SJCRH30 (cell line): ENCODE results near the gene ITGB3BP. TPM values are rescaled to one million over a fixed set of nuclear protein-coding genes. Genes with fewer than 3 reads are reported as not detected.
"Not testable (repeated sequence)": the region's sequence is repeated elsewhere in the genome, so short reads cannot be mapped to it uniquely, and the experiment has no call there.

ENCODE experiments used
- DNase-seq, 2 experiments: peaks; one replicate each; pipeline ENCODE4 v3.0.0-alpha.2; 2015 to 2020
- H3K27ac ChIP-seq: fragments of 250-450 bp; sonication (Bioruptor Pico); 2 replicates; pipeline ENCODE4 v1.5.1; 2020; ENCODE audit warnings: mild to moderate bottlenecking, moderate library complexity
- H3K27me3 ChIP-seq: fragments of 250-450 bp; sonication (Bioruptor Pico); 2 replicates; pipeline ENCODE4 v1.5.1; 2020; ENCODE audit warnings: mild to moderate bottlenecking, moderate library complexity
- H3K36me3 ChIP-seq: fragments of 250-450 bp; sonication (Bioruptor Pico); 2 replicates; pipeline ENCODE4 v1.5.1; 2020; ENCODE audit warnings: mild to moderate bottlenecking, moderate library complexity
- H3K4me1 ChIP-seq: fragments of 250-450 bp; sonication (Bioruptor Pico); 2 replicates; pipeline ENCODE4 v1.5.1; 2020; ENCODE audit warnings: mild to moderate bottlenecking, moderate library complexity
- H3K4me3 ChIP-seq: fragments of 250-450 bp; sonication (Bioruptor Pico); 2 replicates; pipeline ENCODE4 v1.5.1; 2020; ENCODE audit warnings: mild to moderate bottlenecking, moderate library complexity
- H3K9me3 ChIP-seq: fragments of 250-450 bp; sonication (Bioruptor Pico); replicated peaks from 2 replicates; pipeline ENCODE4 v1.5.1; 2020; ENCODE audit warnings: mild to moderate bottlenecking, moderate library complexity
- total RNA-seq: library from RNA; depleted of rRNA; stranded (reverse); fragments of >200 nt; shearing (Covaris generic); gene quantifications from 2 replicates; pipeline ENCODE4 v1.2.3, GENCODE V29; 2014

Gene ITGB3BP
- total RNA-seq, 1 experiment from 2014 or later: 149 TPM

DNA sequence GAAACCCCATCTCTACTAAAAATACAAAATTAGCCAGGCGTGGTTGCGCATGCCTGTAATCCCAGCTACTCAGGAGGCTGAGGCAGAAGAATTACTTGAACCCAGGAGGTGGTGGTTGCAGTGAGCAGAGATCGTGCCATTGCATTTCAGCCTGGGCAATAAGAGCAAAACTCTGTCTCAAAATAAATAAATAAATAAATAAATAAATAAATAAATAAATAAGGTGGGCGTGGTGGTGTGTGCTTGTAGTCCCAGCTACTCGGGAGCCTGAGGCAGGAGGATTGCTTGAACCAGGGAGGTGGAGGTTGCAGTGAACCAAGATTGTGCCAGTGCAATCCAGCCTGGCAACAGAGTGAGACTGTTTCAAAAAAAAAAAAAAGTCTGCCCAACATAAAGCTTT is 54.3 kb downstream of the ITGB3BP start:
- DNase-seq, H3K9me3 ChIP-seq, H3K27me3 ChIP-seq, H3K4me3 ChIP-seq, H3K4me1 ChIP-seq, H3K27ac ChIP-seq: not testable (repeated sequence)
- H3K36me3 ChIP-seq: peaks cover 13% of the 10 kb centered on the region

DNA sequence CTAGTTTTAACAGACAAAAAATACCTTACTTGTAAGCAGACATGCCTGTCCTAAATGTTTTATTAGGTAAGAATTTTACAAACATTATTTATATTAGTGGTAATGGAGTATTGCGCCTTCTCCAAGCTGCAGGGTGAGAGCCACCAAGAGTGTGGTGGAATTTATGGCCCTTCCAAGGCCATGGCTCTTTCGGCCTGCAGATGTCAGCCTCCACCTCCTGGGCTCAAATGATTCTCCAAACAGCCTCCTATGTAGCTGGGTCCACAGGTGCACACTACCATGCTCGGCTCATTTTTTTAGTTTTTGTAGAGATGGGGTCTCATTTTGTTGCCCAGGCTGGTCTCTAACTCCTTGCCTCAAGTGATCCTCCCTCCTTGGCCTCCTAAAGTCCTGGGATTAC is 56.3 kb downstream of the ITGB3BP start:
- Histone ChIP-seq H3K27me3 (no peaks in the 10 kb centered on the region), H3K4me3 (no peak overlapping the region), H3K4me1 (no peaks in the 10 kb centered on the region), H3K9me3 (peaks cover 6% of the 10 kb centered on the region; the same call in 1 of the 2 replicates), H3K36me3 (peaks cover 23% of the 10 kb centered on the region), H3K27ac (no peak overlapping the region)
- no peak for DNase-seq

- no peak for DNase-seq
- no peaks in the 10 kb centered on the region for H3K27me3 ChIP-seq
- no peak overlapping the region for H3K27ac ChIP-seq
- H3K4me1 ChIP-seq: no peaks in the 10 kb centered on the region
- H3K36me3 ChIP-seq: peaks cover 29% of the 10 kb centered on the region
- no peak overlapping the region for H3K4me3 ChIP-seq
- H3K9me3 ChIP-seq: peaks cover 12% of the 10 kb centered on the region; the same call in 1 of the 2 replicates
These were observed 56.8 kb downstream of the ITGB3BP start for GRCh38 chr1:63466181-63466580.

DNA sequence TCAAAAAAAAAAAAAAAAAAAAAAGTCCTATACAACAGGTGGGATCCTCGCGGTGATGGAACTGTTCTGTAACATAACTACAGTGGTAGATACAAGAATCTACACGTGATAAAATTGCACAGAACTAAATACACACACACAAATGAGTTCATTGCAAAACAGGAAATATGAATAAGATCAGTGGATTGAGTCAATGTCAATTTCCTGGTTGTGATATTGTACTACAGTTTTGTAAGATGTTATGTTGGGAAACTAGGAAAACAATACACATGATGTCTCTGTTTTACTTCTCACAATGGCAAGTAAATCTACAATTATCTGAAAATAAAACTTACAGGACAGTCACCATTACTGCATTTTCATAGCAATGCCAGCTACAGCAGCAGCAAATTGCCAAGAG is 59.8 kb downstream of the ITGB3BP start:
- Histone ChIP-seq H3K36me3 (peaks cover 30% of the 10 kb centered on the region), H3K4me1 (no peaks in the 10 kb centered on the region), H3K9me3 (peaks cover 12% of the 10 kb centered on the region; the same call in 1 of the 2 replicates), H3K4me3 (no peak overlapping the region), H3K27ac (no peak overlapping the region), H3K27me3 (no peaks in the 10 kb centered on the region)
- DNase-seq: no peak

- no peak overlapping the region for H3K4me3 ChIP-seq
- no peak overlapping the region for H3K27ac ChIP-seq
- H3K27me3 ChIP-seq: no peaks in the 10 kb centered on the region
- H3K4me1 ChIP-seq: no peaks in the 10 kb centered on the region
- peaks cover 12% of the 10 kb centered on the region; the same call in 1 of the 2 replicates for H3K9me3 ChIP-seq
- H3K36me3 ChIP-seq: peaks cover 31% of the 10 kb centered on the region
- DNase-seq: no peak
These were observed 61.3 kb downstream of the ITGB3BP start for GRCh38 chr1:63461661-63462230.

DNA sequence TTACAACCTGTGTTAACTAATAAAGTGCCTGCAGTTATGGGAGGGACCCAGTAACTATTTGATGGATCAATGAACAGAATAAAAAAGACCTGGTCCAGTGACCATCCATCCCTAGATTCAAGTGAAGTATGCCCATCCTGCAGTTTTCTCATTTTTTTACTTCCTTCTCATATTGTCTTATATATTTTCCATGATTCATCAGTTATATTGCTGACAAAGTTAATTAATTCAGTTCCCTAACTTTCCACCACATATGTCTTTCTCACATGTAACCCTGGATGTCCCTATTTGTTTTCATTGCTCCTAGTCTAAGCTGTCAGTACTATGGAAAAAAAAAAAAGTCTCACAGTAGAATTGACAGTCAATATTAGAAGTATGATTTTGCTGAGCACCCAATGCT is 64.3 kb downstream of the ITGB3BP start:
- H3K4me3 ChIP-seq: no peak overlapping the region
- no peaks in the 10 kb centered on the region for H3K27me3 ChIP-seq
- H3K4me1 ChIP-seq: no peaks in the 10 kb centered on the region
- peaks cover 12% of the 10 kb centered on the region; the same call in 1 of the 2 replicates for H3K9me3 ChIP-seq
- no peak for DNase-seq
- peaks cover 31% of the 10 kb centered on the region for H3K36me3 ChIP-seq
- no peak overlapping the region for H3K27ac ChIP-seq

DNA sequence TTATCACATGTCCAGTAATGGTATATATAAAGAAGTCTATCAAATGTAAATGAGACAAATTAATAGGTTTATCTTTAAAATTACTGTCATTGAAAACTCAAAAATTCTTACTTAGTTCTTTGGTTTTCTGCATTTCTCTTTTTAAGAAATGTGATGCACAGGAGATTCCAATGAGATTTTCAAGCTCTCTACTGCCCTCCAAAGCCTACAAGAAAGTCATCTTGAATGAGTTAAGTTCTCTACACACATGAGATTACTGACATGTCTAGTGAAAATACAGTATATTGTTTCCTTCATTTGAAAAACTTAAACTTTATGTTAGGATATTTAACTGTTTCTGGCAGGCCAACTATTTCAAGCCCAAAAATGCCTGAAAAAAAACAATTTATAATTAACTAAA is 68.8 kb downstream of the ITGB3BP start:
- Histone ChIP-seq H3K27ac (no peak overlapping the region), H3K27me3 (no peaks in the 10 kb centered on the region), H3K4me3 (no peak overlapping the region), H3K4me1 (no peaks in the 10 kb centered on the region), H3K36me3 (peaks cover 27% of the 10 kb centered on the region), H3K9me3 (no peaks in the 10 kb centered on the region)
- no peak for DNase-seq

DNA sequence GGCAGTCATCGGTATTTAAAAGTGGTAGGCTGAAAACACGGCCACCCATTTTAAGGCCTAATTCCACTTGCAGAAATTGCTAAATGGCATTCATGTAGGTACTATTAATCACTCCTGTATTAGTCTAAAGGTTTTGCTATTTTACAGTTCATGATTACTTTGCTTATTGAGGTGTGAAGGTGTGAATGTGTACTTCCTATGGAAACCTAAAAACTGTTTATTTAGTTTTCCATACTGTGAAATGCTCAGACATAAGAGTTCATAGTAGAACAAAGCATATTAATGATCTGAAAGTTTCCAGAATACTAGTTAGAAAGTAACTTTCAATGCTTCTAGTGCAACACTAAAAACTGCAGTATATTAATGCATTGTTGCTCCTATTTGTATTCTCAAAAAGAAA is 69.8 kb downstream of the ITGB3BP start:
- no peak overlapping the region for H3K4me3 ChIP-seq
- H3K9me3 ChIP-seq: no peaks in the 10 kb centered on the region
- H3K27me3 ChIP-seq: no peaks in the 10 kb centered on the region
- peaks cover 32% of the 10 kb centered on the region for H3K36me3 ChIP-seq
- no peak for DNase-seq
- no peaks in the 10 kb centered on the region for H3K4me1 ChIP-seq
- no peak overlapping the region for H3K27ac ChIP-seq

DNA sequence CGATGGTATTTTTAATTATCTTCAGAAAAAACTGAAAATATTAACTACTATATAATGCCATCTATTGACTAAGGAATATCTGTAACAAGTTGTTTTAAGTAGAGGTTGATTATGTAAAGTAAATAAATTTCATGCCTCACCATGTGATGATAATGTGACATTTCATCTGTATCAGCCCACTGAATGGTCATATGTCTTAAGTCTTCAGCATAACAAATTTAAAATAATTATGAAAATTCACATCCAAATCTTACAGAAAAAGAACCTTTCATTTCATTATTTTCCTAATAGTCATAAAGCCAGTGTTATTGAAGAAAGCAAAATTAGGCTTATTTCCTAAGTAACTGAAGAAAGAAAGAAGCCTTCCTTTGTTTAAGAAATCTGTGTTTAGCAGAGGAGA is 72.6 kb downstream of the ITGB3BP start:
- no peaks in the 10 kb centered on the region for H3K27me3 ChIP-seq

DNA sequence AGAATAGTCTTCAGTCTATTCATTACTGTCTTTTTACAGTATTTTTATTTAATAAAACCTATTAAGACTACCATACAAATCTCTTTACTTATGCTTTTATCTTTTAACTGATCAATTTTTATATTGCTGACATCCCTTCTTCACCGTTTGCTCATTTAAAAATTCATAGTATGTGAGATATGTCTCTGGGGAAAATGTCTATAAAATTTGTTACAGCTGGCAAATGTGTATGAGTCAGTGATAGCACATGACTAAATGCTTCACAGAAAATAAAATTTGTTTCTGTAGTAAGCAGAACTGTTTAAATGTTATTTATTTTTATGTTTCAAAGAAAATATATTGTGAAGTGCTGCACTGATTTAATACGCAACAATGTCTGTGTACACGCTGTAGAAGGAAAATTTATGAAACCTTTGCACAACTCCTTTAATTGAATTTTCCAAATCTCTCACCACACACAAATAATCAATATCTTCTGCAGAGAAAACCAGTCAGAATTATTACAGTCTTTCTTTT is 74.2 kb downstream of the ITGB3BP start:
- Histone ChIP-seq H3K27ac (no peak overlapping the region), H3K9me3 (no peaks in the 10 kb centered on the region), H3K4me3 (no peak overlapping the region), H3K27me3 (no peaks in the 10 kb centered on the region), H3K4me1 (no peaks in the 10 kb centered on the region), H3K36me3 (peaks cover 39% of the 10 kb centered on the region)
- no peak for DNase-seq

More for the DNA sequence above, 72.6 kb downstream of the ITGB3BP start:
- H3K36me3 ChIP-seq: peaks cover 36% of the 10 kb centered on the region
- H3K4me1 ChIP-seq: no peaks in the 10 kb centered on the region
- no peak overlapping the region for H3K27ac ChIP-seq
- H3K9me3 ChIP-seq: no peaks in the 10 kb centered on the region
- no peak overlapping the region for H3K4me3 ChIP-seq
- DNase-seq: no peak

DNA sequence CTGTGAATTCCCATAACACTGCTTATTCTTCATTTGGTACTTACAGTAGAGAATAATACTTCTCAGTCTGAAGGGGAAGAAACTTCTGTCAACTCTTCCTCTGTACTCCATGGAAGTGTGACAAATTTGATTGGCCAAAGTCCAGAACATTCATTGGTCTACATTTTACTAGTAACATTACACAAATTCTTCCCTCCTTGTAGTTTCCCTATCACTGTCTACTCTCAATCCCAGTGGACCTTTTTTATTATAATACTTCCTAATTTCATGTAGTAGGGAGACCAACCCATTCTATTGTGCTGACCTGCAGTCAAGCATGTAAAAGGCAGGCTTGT is 80.9 kb downstream of the ITGB3BP start:
- Histone ChIP-seq H3K36me3 (peaks cover 13% of the 10 kb centered on the region), H3K27ac (peak overlapping the region; percentile 26; the same call in 1 of the 2 replicates), H3K4me3 (no peak overlapping the region), H3K4me1 (peaks cover 6% of the 10 kb centered on the region), H3K27me3 (no peaks in the 10 kb centered on the region), H3K9me3 (no peaks in the 10 kb centered on the region)
- DNase-seq: peak in 1 of 2 experiments; percentile 46

GRCh38 chr1:63435161-63435560 is 87.9 kb downstream of the ITGB3BP start:
- peaks cover 2% of the 10 kb centered on the region; the same call in 1 of the 2 replicates for H3K9me3 ChIP-seq
- H3K27me3 ChIP-seq: no peaks in the 10 kb centered on the region
- H3K27ac ChIP-seq: no peak overlapping the region
- H3K4me1 ChIP-seq: no peaks in the 10 kb centered on the region
- H3K36me3 ChIP-seq: peaks cover 10% of the 10 kb centered on the region; the same call in 1 of the 2 replicates
- DNase-seq: no peak
- H3K4me3 ChIP-seq: no peak overlapping the region

- Histone ChIP-seq H3K4me1 (no peaks in the 10 kb centered on the region), H3K9me3 (peaks cover 2% of the 10 kb centered on the region; the same call in 1 of the 2 replicates), H3K36me3 (peaks cover 12% of the 10 kb centered on the region; the same call in 1 of the 2 replicates), H3K4me3 (no peak overlapping the region), H3K27me3 (no peaks in the 10 kb centered on the region), H3K27ac (no peak overlapping the region)
- no peak for DNase-seq
These were observed 93.7 kb downstream of the ITGB3BP start for GRCh38 chr1:63429281-63429680.

GRCh38 chr1:63428815-63429214 is 94.2 kb downstream of the ITGB3BP start:
- Histone ChIP-seq H3K27ac (no peak overlapping the region), H3K36me3 (peaks cover 12% of the 10 kb centered on the region; the same call in 1 of the 2 replicates), H3K4me3 (no peak overlapping the region), H3K9me3 (peaks cover 2% of the 10 kb centered on the region; the same call in 1 of the 2 replicates), H3K27me3 (no peaks in the 10 kb centered on the region), H3K4me1 (no peaks in the 10 kb centered on the region)
- DNase-seq: no peak

DNA sequence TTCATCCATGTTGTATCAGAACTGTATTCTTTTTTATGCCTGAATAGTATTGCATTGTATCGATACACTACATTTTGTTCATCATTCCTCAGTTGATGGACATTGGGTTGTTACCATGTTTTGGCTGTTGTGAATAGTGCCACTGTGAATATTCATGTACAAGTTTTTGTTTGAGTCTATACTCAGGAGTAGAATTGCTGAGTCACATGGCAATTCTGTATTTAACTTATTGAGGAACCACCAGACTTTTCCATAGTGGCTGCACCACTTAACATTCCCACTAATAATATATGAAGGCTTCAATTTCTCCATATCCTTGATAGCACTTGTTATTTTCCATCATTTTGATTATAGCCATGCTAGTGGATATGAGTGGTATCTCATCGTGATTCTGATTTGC is 99.4 kb downstream of the ITGB3BP start:
- Histone ChIP-seq H3K4me1 (no peaks in the 10 kb centered on the region), H3K9me3 (no peaks in the 10 kb centered on the region), H3K4me3 (no peak overlapping the region), H3K27ac (no peak overlapping the region), H3K27me3 (no peaks in the 10 kb centered on the region), H3K36me3 (no peaks in the 10 kb centered on the region)
- DNase-seq: no peak

DNA sequence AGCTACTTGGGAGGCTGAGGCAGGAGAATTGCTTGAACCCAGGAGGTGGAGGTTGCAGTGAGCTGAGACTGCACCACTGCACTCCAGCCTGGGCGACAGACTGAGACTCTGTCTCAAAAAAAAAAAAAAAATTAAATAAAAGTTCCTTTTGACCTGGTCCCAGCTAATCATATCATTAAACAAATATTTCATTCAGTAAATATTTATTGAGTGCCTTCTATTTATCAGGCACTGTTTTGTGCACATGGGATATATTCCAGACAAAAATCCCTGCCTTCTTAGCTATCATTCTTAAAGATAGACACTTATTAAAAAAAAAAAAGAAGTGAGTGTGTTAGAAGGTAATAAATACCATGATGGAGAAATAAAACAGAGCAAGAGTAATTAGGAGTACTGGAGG is 102.3 kb downstream of the ITGB3BP start:
- not testable (repeated sequence) for H3K27me3 ChIP-seq, DNase-seq, H3K4me3 ChIP-seq, H3K36me3 ChIP-seq, H3K27ac ChIP-seq, H3K9me3 ChIP-seq, H3K4me1 ChIP-seq
